SK-N-MC (cell line): Measurements from ENCODE around the gene C3orf22.

Experiments used
- EZH2 ChIP-seq: fragments of 200-600 bp; sonication (generic); IDR thresholded peaks from one replicate; pipeline ENCODE4 v1.6.1; 2017; ENCODE audit warnings: antibody characterized with exemption
- POLR2AphosphoS5 ChIP-seq: IDR thresholded peaks from 2 replicates; pipeline ENCODE4 v1.6.1; 2012; ENCODE audit warnings: mild to moderate bottlenecking, low read depth, low read length, borderline replicate concordance

DNA sequence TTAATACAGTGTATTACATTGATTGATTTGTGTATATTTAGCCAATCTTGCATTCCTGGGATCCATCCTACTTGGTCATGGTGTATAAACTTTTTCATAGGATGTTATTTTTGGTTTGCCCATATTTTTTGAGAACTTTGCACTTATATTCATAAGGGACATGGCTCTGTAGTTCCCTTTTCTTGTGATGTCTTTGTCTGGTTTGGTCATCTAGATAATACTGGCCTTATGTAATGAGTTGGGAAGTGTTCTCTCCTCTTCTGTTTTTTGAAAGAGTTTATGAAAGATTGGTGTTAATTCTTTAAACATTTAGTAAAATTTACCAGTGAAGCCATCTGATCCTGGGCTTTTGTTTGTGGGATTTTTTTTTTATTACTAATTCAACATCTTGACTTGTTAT, 25.2 kb downstream of the C3orf22 start:
- TF ChIP-seq EZH2 (no peak), POLR2AphosphoS5 (no peak)
